WTC11 (cell line): Measurements from ENCODE around the gene PKP1. TPM values are rescaled to one million over a fixed set of nuclear protein-coding genes. Genes with fewer than 3 reads are reported as not detected.

ENCODE experiments used
- ATF1 ChIP-seq: sonication (generic); formaldehyde crosslinking; IDR thresholded peaks from 2 replicates; pipeline ENCODE4 v1.8.1; 2023; ENCODE audit warnings: mild to moderate bottlenecking, moderate library complexity, missing genetic modification reagents
- CREM ChIP-seq: sonication (generic); formaldehyde crosslinking; IDR thresholded peaks from 2 replicates; pipeline ENCODE4 v1.8.1; 2022; ENCODE audit warnings: mild to moderate bottlenecking, missing genetic modification reagents, moderate library complexity
- ETV6 ChIP-seq: sonication (generic); formaldehyde crosslinking; IDR thresholded peaks from 2 replicates; pipeline ENCODE4 v1.8.1; 2022; ENCODE audit warnings: mild to moderate bottlenecking, missing genetic modification reagents
- FOXP1 ChIP-seq: sonication (generic); formaldehyde crosslinking; IDR thresholded peaks from 2 replicates; pipeline ENCODE4 v1.8.0; 2022; ENCODE audit warnings: missing genetic modification reagents, mild to moderate bottlenecking, moderate library complexity, borderline replicate concordance
- IRF2 ChIP-seq: sonication (generic); formaldehyde crosslinking; IDR thresholded peaks from 2 replicates; pipeline ENCODE4 v1.8.0; 2022; ENCODE audit warnings: low read depth, missing genetic modification reagents, borderline replicate concordance
- JUN ChIP-seq: sonication (generic); formaldehyde crosslinking; IDR thresholded peaks from 2 replicates; pipeline ENCODE4 v1.8.0; 2023; ENCODE audit warnings: mild to moderate bottlenecking, missing genetic modification reagents
- KAT7 ChIP-seq: sonication (generic); formaldehyde crosslinking; IDR thresholded peaks from 2 replicates; pipeline ENCODE4 v1.8.1; 2023; ENCODE audit warnings: missing genetic modification reagents, mild to moderate bottlenecking, borderline replicate concordance
- SMAD3 ChIP-seq: sonication (generic); formaldehyde crosslinking; IDR thresholded peaks from 2 replicates; pipeline ENCODE4 v1.8.0; 2022; ENCODE audit warnings: missing genetic modification reagents, mild to moderate bottlenecking, borderline replicate concordance
- SP1 ChIP-seq: sonication (generic); formaldehyde crosslinking; conservative IDR thresholded peaks from 2 replicates; pipeline ENCODE4 v1.8.1; 2022; ENCODE audit warnings: missing genetic modification reagents
- TCF7 ChIP-seq: sonication (generic); formaldehyde crosslinking; IDR thresholded peaks from 2 replicates; pipeline ENCODE4 v1.8.0; 2022; ENCODE audit warnings: mild to moderate bottlenecking, low read depth, missing genetic modification reagents, moderate library complexity
- ZNF219 ChIP-seq: sonication (generic); formaldehyde crosslinking; IDR thresholded peaks from 2 replicates; pipeline ENCODE4 v1.8.0; 2023; ENCODE audit warnings: missing genetic modification reagents, mild to moderate bottlenecking, borderline replicate concordance
- ZNF232 ChIP-seq: sonication (generic); formaldehyde crosslinking; IDR thresholded peaks from 2 replicates; pipeline ENCODE4 v1.8.0; 2022; ENCODE audit warnings: mild to moderate bottlenecking, missing genetic modification reagents
- ZNF263 ChIP-seq: sonication (generic); formaldehyde crosslinking; IDR thresholded peaks from 2 replicates; pipeline ENCODE4 v1.8.1; 2022; ENCODE audit warnings: low read depth, mild to moderate bottlenecking, moderate library complexity, missing genetic modification reagents
- ZNF423 ChIP-seq: fragments of 250-450 bp; sonication (Bioruptor Pico); IDR thresholded peaks from 2 replicates; pipeline ENCODE4 v2.1.2; 2022; ENCODE audit warnings: mild to moderate bottlenecking, moderate library complexity
- total RNA-seq: library from RNA; stranded (reverse); gene quantifications from 3 replicates; pipeline ENCODE4 v1.2.3, GENCODE V29; 2021
- TF ChIP-seq, protein P1 (sequence below): sonication (generic); formaldehyde crosslinking; IDR thresholded peaks from 2 replicates; pipeline ENCODE4 v1.8.1; 2023; ENCODE audit warnings: mild to moderate bottlenecking, missing genetic modification reagents
- TF ChIP-seq, protein P2 (sequence below): sonication (generic); formaldehyde crosslinking; IDR thresholded peaks from 2 replicates; pipeline ENCODE4 v1.8.0; 2022; ENCODE audit warnings: mild to moderate bottlenecking, missing genetic modification reagents
- TF ChIP-seq, protein P3 (sequence below): sonication (generic); formaldehyde crosslinking; IDR thresholded peaks from 2 replicates; pipeline ENCODE4 v1.8.0; 2023; ENCODE audit warnings: missing genetic modification reagents, mild to moderate bottlenecking, borderline replicate concordance
- TF ChIP-seq, protein P4 (sequence below): sonication (generic); formaldehyde crosslinking; IDR thresholded peaks from 2 replicates; pipeline ENCODE4 v1.8.1; 2023; ENCODE audit warnings: mild to moderate bottlenecking, missing genetic modification reagents, moderate library complexity
- TF ChIP-seq, protein P5 (sequence below): fragments of 250-450 bp; sonication (Bioruptor Pico); IDR thresholded peaks from 2 replicates; pipeline ENCODE4 v2.1.2; 2022; ENCODE audit warnings: mild to moderate bottlenecking, moderate library complexity
- TF ChIP-seq, protein P6 (sequence below): sonication (generic); formaldehyde crosslinking; IDR thresholded peaks from 2 replicates; pipeline ENCODE4 v1.8.0; 2023; ENCODE audit warnings: mild to moderate bottlenecking, missing genetic modification reagents
- TF ChIP-seq, protein P7 (sequence below): fragments of 200-600 bp; IDR thresholded peaks from 2 replicates; pipeline ENCODE4 v1.8.0; 2022; ENCODE audit warnings: antibody characterized with exemption
- TF ChIP-seq, protein P8 (sequence below): sonication (generic); formaldehyde crosslinking; conservative IDR thresholded peaks from 2 replicates; pipeline ENCODE4 v1.8.1; 2022; ENCODE audit warnings: mild to moderate bottlenecking, missing genetic modification reagents

Gene PKP1
- total RNA-seq, 1 experiment from 2014 or later: 0.24 TPM

DNA sequence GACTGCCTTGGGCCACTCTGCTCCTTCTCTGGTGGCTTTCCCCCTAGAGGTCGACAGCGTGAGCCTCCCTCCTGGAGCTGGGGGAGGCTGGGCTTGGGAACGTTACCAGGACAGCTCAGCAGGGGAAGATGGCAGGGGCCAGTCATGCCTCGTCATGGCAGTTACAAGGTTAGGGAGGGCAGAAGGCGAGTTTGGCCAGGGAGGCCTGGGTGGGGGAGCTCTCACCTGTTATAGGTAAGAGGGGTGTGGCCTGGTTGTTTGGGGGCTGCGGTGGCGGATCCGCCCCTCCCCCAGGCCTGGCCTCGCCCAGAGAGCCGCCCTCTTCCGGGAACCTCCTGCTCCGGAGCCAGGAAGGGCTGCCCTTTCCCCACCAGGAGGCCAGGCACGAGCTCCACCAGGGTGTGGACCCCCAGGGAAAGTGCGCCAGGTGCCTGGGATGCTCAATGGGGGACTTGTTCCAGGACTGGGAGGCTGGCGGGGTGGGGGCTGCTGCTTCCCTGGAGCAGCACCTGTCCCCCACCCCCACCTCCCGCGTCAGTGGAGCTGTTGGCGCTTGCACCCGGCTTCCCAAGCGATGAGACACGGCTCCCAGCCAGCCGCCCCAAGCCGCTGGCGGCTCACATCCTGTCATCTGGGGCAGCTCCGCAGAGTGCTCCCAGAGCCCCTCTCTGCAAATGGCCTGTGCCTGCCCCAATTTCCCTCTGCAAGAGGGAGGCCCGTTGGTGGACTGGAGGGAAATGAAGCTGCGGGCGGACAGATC lies 23.6 kb upstream of the PKP1 start (continued):
- TF ChIP-seq, protein P1, sequence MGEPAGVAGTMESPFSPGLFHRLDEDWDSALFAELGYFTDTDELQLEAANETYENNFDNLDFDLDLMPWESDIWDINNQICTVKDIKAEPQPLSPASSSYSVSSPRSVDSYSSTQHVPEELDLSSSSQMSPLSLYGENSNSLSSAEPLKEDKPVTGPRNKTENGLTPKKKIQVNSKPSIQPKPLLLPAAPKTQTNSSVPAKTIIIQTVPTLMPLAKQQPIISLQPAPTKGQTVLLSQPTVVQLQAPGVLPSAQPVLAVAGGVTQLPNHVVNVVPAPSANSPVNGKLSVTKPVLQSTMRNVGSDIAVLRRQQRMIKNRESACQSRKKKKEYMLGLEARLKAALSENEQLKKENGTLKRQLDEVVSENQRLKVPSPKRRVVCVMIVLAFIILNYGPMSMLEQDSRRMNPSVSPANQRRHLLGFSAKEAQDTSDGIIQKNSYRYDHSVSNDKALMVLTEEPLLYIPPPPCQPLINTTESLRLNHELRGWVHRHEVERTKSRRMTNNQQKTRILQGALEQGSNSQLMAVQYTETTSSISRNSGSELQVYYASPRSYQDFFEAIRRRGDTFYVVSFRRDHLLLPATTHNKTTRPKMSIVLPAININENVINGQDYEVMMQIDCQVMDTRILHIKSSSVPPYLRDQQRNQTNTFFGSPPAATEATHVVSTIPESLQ (CRISPR knock-in tag): no peak
- TF ChIP-seq, protein P2, sequence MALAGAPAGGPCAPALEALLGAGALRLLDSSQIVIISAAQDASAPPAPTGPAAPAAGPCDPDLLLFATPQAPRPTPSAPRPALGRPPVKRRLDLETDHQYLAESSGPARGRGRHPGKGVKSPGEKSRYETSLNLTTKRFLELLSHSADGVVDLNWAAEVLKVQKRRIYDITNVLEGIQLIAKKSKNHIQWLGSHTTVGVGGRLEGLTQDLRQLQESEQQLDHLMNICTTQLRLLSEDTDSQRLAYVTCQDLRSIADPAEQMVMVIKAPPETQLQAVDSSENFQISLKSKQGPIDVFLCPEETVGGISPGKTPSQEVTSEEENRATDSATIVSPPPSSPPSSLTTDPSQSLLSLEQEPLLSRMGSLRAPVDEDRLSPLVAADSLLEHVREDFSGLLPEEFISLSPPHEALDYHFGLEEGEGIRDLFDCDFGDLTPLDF (CRISPR knock-in tag): peak; percentile 32; the same call in 1 of the 2 replicates
- TF ChIP-seq ZNF423: peak; percentile 54
- TF ChIP-seq, protein P3, sequence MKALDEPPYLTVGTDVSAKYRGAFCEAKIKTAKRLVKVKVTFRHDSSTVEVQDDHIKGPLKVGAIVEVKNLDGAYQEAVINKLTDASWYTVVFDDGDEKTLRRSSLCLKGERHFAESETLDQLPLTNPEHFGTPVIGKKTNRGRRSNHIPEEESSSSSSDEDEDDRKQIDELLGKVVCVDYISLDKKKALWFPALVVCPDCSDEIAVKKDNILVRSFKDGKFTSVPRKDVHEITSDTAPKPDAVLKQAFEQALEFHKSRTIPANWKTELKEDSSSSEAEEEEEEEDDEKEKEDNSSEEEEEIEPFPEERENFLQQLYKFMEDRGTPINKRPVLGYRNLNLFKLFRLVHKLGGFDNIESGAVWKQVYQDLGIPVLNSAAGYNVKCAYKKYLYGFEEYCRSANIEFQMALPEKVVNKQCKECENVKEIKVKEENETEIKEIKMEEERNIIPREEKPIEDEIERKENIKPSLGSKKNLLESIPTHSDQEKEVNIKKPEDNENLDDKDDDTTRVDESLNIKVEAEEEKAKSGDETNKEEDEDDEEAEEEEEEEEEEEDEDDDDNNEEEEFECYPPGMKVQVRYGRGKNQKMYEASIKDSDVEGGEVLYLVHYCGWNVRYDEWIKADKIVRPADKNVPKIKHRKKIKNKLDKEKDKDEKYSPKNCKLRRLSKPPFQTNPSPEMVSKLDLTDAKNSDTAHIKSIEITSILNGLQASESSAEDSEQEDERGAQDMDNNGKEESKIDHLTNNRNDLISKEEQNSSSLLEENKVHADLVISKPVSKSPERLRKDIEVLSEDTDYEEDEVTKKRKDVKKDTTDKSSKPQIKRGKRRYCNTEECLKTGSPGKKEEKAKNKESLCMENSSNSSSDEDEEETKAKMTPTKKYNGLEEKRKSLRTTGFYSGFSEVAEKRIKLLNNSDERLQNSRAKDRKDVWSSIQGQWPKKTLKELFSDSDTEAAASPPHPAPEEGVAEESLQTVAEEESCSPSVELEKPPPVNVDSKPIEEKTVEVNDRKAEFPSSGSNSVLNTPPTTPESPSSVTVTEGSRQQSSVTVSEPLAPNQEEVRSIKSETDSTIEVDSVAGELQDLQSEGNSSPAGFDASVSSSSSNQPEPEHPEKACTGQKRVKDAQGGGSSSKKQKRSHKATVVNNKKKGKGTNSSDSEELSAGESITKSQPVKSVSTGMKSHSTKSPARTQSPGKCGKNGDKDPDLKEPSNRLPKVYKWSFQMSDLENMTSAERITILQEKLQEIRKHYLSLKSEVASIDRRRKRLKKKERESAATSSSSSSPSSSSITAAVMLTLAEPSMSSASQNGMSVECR: no peak
- TF ChIP-seq, protein P4, sequence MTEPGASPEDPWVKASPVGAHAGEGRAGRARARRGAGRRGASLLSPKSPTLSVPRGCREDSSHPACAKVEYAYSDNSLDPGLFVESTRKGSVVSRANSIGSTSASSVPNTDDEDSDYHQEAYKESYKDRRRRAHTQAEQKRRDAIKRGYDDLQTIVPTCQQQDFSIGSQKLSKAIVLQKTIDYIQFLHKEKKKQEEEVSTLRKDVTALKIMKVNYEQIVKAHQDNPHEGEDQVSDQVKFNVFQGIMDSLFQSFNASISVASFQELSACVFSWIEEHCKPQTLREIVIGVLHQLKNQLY (CRISPR knock-in tag): no peak
- TF ChIP-seq ZNF263 (CRISPR knock-in tag): peak; percentile 58; the same call in 1 of the 2 replicates
- 0 out of 2 replicates have a peak, but pooled peaks have one; percentile 7 for TF ChIP-seq FOXP1 (CRISPR knock-in tag)
- no peak for TF ChIP-seq ZNF219 (CRISPR knock-in tag)
- TF ChIP-seq, protein P5, sequence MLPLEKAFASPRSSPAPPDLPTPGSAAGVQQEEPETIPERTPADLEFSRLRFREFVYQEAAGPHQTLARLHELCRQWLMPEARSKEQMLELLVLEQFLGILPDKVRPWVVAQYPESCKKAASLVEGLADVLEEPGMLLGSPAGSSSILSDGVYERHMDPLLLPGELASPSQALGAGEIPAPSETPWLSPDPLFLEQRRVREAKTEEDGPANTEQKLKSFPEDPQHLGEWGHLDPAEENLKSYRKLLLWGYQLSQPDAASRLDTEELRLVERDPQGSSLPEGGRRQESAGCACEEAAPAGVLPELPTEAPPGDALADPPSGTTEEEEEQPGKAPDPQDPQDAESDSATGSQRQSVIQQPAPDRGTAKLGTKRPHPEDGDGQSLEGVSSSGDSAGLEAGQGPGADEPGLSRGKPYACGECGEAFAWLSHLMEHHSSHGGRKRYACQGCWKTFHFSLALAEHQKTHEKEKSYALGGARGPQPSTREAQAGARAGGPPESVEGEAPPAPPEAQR (CRISPR knock-in tag): no peak
- 0 out of 2 replicates have a peak, but pooled peaks have one; percentile 46 for TF ChIP-seq CREM (CRISPR knock-in tag)
- TF ChIP-seq SP1 (CRISPR knock-in tag): peak; percentile 69
- no peak for TF ChIP-seq ATF1 (CRISPR knock-in tag)
- no peak for TF ChIP-seq JUN (CRISPR knock-in tag)
- TF ChIP-seq ZNF232 (CRISPR knock-in tag): no peak
- no peak for TF ChIP-seq TCF7 (CRISPR knock-in tag)
- TF ChIP-seq, protein P6, sequence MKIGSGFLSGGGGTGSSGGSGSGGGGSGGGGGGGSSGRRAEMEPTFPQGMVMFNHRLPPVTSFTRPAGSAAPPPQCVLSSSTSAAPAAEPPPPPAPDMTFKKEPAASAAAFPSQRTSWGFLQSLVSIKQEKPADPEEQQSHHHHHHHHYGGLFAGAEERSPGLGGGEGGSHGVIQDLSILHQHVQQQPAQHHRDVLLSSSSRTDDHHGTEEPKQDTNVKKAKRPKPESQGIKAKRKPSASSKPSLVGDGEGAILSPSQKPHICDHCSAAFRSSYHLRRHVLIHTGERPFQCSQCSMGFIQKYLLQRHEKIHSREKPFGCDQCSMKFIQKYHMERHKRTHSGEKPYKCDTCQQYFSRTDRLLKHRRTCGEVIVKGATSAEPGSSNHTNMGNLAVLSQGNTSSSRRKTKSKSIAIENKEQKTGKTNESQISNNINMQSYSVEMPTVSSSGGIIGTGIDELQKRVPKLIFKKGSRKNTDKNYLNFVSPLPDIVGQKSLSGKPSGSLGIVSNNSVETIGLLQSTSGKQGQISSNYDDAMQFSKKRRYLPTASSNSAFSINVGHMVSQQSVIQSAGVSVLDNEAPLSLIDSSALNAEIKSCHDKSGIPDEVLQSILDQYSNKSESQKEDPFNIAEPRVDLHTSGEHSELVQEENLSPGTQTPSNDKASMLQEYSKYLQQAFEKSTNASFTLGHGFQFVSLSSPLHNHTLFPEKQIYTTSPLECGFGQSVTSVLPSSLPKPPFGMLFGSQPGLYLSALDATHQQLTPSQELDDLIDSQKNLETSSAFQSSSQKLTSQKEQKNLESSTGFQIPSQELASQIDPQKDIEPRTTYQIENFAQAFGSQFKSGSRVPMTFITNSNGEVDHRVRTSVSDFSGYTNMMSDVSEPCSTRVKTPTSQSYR: 0 out of 2 replicates have a peak, but pooled peaks have one; percentile 46
- TF ChIP-seq, protein P7, sequence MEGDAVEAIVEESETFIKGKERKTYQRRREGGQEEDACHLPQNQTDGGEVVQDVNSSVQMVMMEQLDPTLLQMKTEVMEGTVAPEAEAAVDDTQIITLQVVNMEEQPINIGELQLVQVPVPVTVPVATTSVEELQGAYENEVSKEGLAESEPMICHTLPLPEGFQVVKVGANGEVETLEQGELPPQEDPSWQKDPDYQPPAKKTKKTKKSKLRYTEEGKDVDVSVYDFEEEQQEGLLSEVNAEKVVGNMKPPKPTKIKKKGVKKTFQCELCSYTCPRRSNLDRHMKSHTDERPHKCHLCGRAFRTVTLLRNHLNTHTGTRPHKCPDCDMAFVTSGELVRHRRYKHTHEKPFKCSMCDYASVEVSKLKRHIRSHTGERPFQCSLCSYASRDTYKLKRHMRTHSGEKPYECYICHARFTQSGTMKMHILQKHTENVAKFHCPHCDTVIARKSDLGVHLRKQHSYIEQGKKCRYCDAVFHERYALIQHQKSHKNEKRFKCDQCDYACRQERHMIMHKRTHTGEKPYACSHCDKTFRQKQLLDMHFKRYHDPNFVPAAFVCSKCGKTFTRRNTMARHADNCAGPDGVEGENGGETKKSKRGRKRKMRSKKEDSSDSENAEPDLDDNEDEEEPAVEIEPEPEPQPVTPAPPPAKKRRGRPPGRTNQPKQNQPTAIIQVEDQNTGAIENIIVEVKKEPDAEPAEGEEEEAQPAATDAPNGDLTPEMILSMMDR: no peak
- peak; percentile 97 for TF ChIP-seq ETV6 (CRISPR knock-in tag)
- TF ChIP-seq KAT7 (CRISPR knock-in tag): 0 out of 2 replicates have a peak, but pooled peaks have one; percentile 17
- TF ChIP-seq, protein P8, sequence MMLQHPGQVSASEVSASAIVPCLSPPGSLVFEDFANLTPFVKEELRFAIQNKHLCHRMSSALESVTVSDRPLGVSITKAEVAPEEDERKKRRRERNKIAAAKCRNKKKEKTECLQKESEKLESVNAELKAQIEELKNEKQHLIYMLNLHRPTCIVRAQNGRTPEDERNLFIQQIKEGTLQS (CRISPR knock-in tag): no peak
- TF ChIP-seq IRF2 (CRISPR knock-in tag): no peak
- TF ChIP-seq SMAD3: no peak
